GM23248 (cell line): ENCODE data around the gene FOXK1.
"Not testable (repeated sequence)": the region's sequence is repeated elsewhere in the genome, so short reads cannot be mapped to it uniquely, and the experiment has no call there.

ENCODE experiments used
- EZH2 ChIP-seq: fragments of 200-600 bp; sonication (generic); IDR thresholded peaks from 2 replicates; pipeline ENCODE4 v1.6.1; 2018; ENCODE audit warnings: antibody characterized with exemption, mild to moderate bottlenecking; ENCODE audit not compliant: insufficient read depth, poor library complexity, severe bottlenecking
- EZH2phosphoT487 ChIP-seq: fragments of 200-600 bp; sonication (generic); IDR thresholded peaks from 2 replicates; pipeline ENCODE4 v1.6.1; 2018; ENCODE audit warnings: antibody characterized with exemption, moderate library complexity, mild to moderate bottlenecking, low read depth; ENCODE audit not compliant: insufficient read depth

- not testable (repeated sequence) for TF ChIP-seq EZH2phosphoT487, EZH2
These were observed 120.5 kb downstream of the FOXK1 start for GRCh38 chr7:4802577-4802976.
